ENCODE results near the gene TANGO6.
A peak's percentile ranks its signal among the peaks of the same experiment; 100 is the strongest.

The TANGO6 gene

GRCh38 chr16:68866933-68867332, 23.6 kb downstream of the TANGO6 start:
- DNase-seq = no peak

- no peak for DNase-seq
Measured at GRCh38 chr16:68869492-68870088, 26.3 kb downstream of the TANGO6 start.

- no peak for DNase-seq
Measured at GRCh38 chr16:68873635-68874471, 30.5 kb downstream of the TANGO6 start.

- no peak for DNase-seq
Measured at GRCh38 chr16:68875871-68876270, 32.5 kb downstream of the TANGO6 start.

GRCh38 chr16:68883685-68884084, 40.4 kb downstream of the TANGO6 start:
- no peak for DNase-seq

DNA sequence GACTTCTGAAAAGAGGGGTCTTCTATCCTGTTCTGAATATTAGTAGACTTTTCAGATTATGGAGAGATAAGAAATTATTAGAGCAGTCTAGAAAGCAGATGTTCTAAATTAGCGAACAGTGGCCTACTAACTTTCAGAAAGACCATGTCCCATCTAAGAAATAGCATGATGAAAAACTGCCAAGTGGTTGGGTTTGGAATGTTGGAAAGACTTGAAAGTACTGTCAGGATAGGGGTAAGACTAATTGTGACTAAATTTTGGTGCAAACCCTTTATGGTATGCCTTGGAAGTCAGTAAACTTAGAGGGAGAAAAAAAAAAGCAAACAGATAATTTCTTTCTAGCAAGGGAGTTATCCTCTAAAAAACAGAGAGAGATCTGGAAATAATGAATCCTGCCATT, 41.1 kb downstream of the TANGO6 start:
- DNase-seq = no peak

GRCh38 chr16:68884861-68885720, 41.8 kb downstream of the TANGO6 start:
- no peak for DNase-seq

- no peak for DNase-seq
Measured at GRCh38 chr16:68887107-68887506, 43.8 kb downstream of the TANGO6 start.

DNA sequence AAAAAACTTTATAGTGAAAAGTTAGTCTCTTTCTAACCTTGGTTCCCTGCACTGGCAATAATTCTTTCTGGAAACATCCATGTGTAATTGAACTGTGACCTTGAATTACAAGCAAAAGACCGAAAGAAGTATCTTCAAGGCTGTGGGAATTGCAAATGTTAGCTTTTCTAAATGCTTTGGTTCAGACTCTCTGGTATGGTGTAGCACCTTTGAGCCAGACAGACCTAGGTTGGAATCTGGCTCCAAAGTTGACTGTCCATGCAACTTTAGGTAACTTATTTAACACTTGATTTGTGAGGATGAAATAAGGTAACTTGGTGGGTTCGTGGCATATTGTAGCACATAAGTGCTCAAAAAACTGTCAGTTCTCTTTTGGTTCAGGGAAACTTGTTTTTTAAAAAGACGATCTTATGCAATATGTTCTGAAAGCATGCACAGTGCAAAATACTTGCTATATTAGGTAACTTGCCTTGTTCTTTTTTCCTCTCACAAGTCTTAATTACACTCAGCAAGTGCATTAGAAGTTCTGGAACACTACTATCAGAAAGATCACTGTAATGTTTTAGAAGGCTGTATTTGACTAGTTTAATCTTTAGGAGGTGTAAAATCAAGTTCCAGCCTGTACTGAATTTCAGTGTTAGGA, 46.3 kb downstream of the TANGO6 start:
- DNase-seq = no peak

DNA sequence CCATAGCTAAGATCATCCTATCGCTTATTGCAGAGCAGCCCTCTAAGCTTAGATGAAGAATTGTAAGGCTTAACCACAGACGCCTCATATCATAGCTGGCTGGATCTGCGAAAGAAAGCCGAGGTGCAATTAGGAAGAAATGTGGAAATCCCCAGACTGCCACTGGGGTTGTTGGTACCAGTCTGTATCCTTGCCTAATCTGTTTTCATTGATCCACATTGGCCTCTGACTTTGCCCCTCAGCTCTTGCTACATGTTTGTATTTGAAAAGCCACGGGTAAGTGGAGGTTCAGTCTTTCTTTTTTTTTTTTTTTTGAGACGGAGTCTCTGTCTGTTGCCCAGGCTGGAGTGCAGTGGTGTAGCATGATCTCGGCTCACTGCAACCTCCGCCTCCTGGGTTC, 48.9 kb downstream of the TANGO6 start:
- no peak for DNase-seq

DNA sequence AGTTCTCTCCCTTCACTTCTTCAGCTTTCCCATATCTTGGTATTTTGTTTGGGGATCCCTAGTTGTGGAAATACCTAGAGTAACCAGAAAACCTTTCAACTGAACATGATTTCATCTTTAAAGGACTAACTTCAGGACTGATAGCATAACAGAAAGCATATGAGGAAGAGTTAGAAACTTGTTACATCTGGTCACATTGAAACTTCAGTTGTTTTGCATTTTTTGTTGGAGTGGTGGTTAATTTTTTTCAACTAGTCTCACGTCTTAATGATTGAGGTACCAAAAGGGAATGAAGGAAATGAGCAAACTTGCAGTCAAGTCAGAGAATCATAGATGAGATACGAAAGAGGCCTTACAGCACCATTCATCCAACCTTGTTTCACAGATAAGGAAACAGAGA, 49.6 kb downstream of the TANGO6 start:
- no peak for DNase-seq

DNA sequence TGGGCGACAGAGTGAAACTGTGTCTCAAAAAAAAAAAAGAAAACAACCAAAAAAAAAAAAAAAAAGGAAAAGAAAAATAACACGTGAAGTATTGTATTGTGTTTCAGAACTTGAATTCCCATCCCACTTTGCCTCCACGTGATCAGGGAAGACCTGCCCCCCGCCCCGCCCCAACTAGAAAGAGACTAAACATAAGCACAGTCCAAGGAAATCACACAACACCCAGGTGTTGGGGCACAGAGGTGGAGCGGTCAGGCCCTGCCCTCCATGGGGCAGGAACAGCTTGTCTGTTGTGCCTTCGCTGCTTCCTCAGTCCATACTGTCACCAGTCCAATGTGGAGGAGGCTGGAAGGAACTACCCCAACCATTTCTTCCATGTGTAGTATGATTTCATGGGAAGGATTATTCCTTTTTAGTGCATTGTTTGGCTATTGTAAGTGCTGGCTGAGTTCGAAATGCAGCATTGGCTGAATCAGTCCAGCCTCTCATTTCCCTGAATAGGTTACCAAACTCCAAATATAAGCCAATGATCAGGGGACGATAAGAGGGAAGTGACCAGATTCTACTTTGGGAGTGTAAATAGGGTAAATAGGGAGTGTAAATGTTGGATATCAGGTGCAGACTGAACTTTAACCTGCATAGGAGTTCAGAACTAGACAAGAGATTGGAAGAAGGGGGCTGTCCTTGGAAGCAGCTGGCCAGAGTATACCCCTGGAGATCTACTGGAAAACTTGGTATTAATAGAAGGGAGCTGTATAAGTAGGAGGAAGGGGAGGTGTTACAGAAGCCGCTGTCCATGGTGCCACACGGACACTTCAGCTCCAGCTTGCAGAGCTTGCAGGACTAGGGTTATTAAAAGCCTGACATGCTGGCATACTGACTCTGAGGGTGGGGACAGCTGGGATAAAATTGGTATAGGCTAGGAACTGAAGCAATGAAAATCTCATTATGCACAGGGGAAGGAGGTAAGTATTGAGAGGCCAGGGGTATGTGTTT, 50.7 kb downstream of the TANGO6 start:
- DNase-seq = no peak

DNA sequence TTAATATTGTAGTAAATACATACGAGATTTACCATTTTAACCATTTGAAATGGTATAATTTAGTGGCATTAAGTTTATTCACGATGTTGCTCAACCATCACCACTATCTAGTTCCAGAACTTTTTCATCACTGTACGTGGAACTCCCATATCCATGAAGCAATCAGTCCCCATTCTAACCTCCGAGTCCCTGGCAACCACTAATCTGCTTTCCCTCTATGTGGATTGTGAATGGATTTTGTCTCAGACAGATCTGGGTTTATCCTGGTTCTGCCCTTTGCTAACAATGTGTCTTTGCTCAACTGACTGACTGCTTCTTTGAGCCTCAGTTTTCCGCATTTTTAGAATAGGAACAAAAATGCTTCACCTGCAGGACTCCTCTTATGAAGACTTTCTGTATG, 51.4 kb downstream of the TANGO6 start:
- no peak for DNase-seq

- DNase-seq = no peak
Measured at GRCh38 chr16:68898026-68898425, 54.7 kb downstream of the TANGO6 start.

DNA sequence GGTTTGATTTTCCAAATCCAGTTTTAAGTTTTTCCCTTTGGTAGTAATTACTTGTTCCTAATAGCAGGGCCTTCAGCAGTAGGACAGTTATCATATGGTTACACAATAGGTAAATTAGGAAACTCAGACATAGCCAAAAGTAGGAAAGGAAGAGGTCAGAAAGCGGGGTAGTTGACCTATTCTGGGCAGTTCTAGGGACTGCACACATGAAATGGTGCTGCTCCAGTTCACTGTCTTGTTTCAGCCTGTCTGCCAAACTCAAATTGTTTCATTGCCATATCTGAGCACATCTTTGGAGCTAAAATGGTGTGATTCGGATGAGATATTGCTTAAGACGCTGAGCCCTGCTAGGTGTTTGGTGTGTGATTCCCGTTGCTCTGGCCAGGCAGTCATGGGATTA, 56.7 kb downstream of the TANGO6 start:
- DNase-seq = no peak

GRCh38 chr16:68902003-68902968, 59.0 kb downstream of the TANGO6 start:
- DNase-seq = peak in 6 of 14 donors; percentile 0 to 49 (median 4)

GRCh38 chr16:68902969-68903345, 59.6 kb downstream of the TANGO6 start:
- DNase-seq = no peak

GRCh38 chr16:68907297-68907696, 64.0 kb downstream of the TANGO6 start:
- no peak for DNase-seq

DNA sequence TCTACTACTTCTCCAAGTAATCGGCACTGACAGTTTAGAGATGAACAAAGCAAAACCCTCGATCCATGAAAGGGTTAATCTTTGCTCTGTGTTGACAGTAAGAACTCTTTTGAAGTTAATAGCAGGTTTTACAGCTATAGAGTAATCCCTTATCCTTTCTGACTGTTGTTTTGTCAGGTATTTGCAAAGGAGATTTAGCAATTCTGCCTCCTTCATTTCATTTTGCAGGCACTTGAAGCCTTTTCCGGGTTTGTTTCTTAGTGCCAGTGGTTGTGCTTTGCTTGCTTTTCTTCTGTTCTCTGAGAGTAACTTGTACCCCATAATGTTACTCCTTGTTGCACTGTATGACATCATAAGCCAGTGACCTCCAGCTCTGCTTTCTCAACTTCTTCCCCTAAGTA, 64.5 kb downstream of the TANGO6 start:
- DNase-seq = no peak

DNA sequence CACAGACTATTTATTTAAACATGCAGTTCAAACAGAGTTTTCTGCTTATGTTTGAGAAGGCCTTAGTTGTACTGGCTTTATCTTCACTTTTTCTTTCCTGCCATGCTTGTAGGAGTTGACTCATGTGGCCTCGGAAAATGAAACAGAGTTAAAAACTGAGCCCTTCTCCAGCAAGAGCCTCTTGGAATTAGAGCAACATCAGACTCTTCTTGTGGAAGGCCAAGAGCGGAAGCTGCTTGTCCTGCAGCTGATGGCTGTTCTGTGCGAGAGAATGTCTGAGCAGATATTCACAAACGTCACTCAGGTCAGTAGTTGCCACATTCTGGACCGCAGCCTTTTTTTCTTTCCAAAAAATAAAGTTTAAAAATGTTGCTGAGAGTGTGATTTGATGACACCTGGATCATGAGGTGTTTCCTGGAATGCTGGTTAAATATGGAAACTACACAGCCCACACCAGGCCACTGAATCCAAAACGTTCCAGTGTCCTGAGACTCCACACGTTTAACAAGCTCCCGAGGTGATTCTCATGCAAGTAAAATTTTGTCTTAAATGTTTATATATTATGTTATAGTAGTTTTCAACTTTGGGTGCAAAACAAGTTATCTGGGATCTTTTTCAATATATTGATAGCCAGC, 65.9 kb downstream of the TANGO6 start:
- no peak for DNase-seq

Data from C1 segment of cervical spinal cord (tissue), 14 donors.